NCI-H2107 treated with DMSO at 0.1 percent for 48 hours (cell line): ENCODE data around the gene WNT9B.
"Not testable (repeated sequence)": the region's sequence is repeated elsewhere in the genome, so short reads cannot be mapped to it uniquely, and the experiment has no call there.

ENCODE experiments used
- DNase-seq: peaks from one replicate; lab custom pipeline; 2025; ENCODE audit not compliant: unreplicated experiment; lab: John Stamatoyannopoulos, UW

WNT9B gene

GRCh38 chr17:46821482-46822387 is 29.6 kb upstream of the WNT9B start:
- no peak for DNase-seq

- DNase-seq, result peak; percentile 26
These were observed 28.9 kb upstream of the WNT9B start for GRCh38 chr17:46822388-46822921.

GRCh38 chr17:46823657-46824056 is 27.7 kb upstream of the WNT9B start:
- DNase-seq, result no peak

GRCh38 chr17:46826116-46826515 is 25.3 kb upstream of the WNT9B start:
- DNase-seq, result no peak

GRCh38 chr17:46827274-46827673 is 24.1 kb upstream of the WNT9B start:
- no peak for DNase-seq

GRCh38 chr17:46831573-46832330 is 19.6 kb upstream of the WNT9B start:
- no peak for DNase-seq

- no peak for DNase-seq
These were observed 19.0 kb upstream of the WNT9B start for GRCh38 chr17:46832331-46832821.

- DNase-seq, result no peak
These were observed 18.2 kb upstream of the WNT9B start for GRCh38 chr17:46832945-46833839.

GRCh38 chr17:46833840-46834208 is 17.6 kb upstream of the WNT9B start:
- no peak for DNase-seq

- no peak for DNase-seq
These were observed 16.5 kb upstream of the WNT9B start for GRCh38 chr17:46834846-46835245.

GRCh38 chr17:46836500-46836899 is 14.9 kb upstream of the WNT9B start:
- no peak for DNase-seq

GRCh38 chr17:46837521-46837920 is 13.9 kb upstream of the WNT9B start:
- DNase-seq, result no peak

- DNase-seq, result no peak
These were observed 12.2 kb upstream of the WNT9B start for GRCh38 chr17:46839211-46839610.

GRCh38 chr17:46840596-46840995 is 10.8 kb upstream of the WNT9B start:
- DNase-seq, result not testable (repeated sequence)

GRCh38 chr17:46841561-46842379 is 9.6 kb upstream of the WNT9B start:
- DNase-seq, result no peak

GRCh38 chr17:46842835-46843234 is 8.5 kb upstream of the WNT9B start:
- no peak for DNase-seq

GRCh38 chr17:46847204-46848191 is 3.9 kb upstream of the WNT9B start:
- no peak for DNase-seq

GRCh38 chr17:46848534-46848933 is 2.8 kb upstream of the WNT9B start:
- no peak for DNase-seq

- no peak for DNase-seq
These were observed 725 bp upstream of the WNT9B start for GRCh38 chr17:46850688-46851028.
